ENCODE data around the gene IER5L. TPM values are rescaled to one million over a fixed set of nuclear protein-coding genes. Genes with fewer than 3 reads are reported as not detected.

IER5L gene
- total RNA-seq, 2 experiments from 2014 or later: 3.7 to 4.1 TPM

DNA sequence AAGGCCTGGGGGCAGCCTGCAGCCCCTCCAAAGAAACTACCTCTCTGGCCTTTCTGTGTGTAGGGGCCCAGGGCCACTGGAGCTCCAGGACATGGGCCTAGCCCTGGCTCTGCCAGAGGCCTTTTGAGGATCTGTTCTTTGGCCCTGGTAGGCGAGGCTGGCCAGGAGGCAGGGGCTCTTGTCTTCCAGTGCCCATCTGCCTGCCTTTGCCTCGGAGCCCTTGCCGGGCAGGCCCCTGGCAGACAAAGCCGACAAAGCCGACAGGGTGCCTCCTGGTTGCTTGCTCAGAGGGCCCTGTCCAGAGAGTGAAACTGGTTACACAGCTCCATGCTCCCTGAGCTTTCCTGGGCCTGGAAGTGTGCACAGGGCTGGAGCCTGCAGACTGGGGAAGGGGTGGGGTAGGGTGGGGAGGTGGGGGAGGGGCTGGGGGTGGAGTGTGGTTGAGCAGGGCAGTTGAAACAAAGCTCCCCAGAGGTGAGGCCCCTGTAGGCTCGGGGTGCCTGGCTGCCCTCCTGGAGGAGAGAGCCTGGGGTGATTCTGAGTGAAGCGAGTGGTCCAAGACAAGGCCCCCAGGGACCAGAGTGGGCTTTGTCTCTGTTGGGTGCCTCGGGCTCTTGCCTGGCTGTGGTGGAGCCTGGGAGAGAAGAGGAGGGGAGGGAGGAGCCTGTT is 37.5 kb downstream of the IER5L start:
- intact Hi-C loops (cut with micrococcal nuclease): no loop called here
- H3K36me3 Mint-ChIP-seq (ENCODE audit: low read depth): peaks cover 23% of the 10 kb centered on the region
- H3K9me3 Mint-ChIP-seq: no peaks in the 10 kb centered on the region
- CTCF ChIA-PET: interaction anchor here (0.6 to 7.4 kb wide), 24 partner anchors 9 to 483 kb away, joined by 3 to 131 read pairs (median 6); partner anchors contain the start of genes C9orf50 and NTMT1
- peak; percentile 40 for DNase-seq
- peaks cover 42% of the 10 kb centered on the region for H3K4me1 Mint-ChIP-seq (ENCODE audit: low read depth)
- no peaks in the 10 kb centered on the region for H3K27me3 Mint-ChIP-seq
- TF ChIP-seq, protein P1, sequence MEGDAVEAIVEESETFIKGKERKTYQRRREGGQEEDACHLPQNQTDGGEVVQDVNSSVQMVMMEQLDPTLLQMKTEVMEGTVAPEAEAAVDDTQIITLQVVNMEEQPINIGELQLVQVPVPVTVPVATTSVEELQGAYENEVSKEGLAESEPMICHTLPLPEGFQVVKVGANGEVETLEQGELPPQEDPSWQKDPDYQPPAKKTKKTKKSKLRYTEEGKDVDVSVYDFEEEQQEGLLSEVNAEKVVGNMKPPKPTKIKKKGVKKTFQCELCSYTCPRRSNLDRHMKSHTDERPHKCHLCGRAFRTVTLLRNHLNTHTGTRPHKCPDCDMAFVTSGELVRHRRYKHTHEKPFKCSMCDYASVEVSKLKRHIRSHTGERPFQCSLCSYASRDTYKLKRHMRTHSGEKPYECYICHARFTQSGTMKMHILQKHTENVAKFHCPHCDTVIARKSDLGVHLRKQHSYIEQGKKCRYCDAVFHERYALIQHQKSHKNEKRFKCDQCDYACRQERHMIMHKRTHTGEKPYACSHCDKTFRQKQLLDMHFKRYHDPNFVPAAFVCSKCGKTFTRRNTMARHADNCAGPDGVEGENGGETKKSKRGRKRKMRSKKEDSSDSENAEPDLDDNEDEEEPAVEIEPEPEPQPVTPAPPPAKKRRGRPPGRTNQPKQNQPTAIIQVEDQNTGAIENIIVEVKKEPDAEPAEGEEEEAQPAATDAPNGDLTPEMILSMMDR (IDR thresholded peaks at IDR 0.05): no peak
- peak overlapping the region; percentile 80 for H3K4me3 Mint-ChIP-seq
- peak overlapping the region; percentile 93 for H3K27ac Mint-ChIP-seq
- peak; percentile 28 for ATAC-seq
- POLR2A ChIA-PET: interaction anchor here (0.6 to 2.5 kb wide), 11 partner anchors 11 to 484 kb away, joined by 3 to 9 read pairs (median 3); no protein-coding TSS in a partner anchor

DNA sequence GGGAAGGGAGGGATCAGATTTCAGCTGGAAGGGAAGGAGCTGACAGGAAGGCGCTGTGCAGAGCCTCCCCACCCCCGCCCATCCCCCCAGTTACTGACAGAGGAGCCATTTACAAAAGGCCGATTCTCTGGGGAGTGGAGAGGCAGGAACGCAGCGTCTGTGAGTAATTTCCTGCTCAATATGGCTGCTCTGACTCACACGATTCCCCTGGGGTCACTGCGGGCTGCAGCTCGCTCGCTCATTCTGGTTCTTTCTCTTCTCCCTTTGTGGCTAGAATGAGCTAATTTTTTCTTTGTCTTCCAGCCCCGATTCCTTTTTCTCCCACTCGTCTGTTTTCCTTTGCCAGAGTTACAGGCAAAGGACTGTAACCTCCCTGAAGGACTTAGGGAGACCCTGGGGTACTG is 38.1 kb downstream of the IER5L start:
- H3K9me3 Mint-ChIP-seq: no peaks in the 10 kb centered on the region
- intact Hi-C loops (cut with micrococcal nuclease): loop anchor here (5.0 kb wide), 1 partner anchor 472 kb away; no protein-coding TSS in a partner anchor
- ChIA-PET CTCF (interaction anchor here (0.6 to 7.4 kb wide), 30 partner anchors 9 to 484 kb away, joined by 3 to 131 read pairs (median 4); partner anchors contain the start of genes C9orf50, IER5L and NTMT1), POLR2A (interaction anchor here (0.9 to 2.5 kb wide), 10 partner anchors 22 to 485 kb away, joined by 3 to 9 read pairs (median 3); no protein-coding TSS in a partner anchor)
- H3K4me1 Mint-ChIP-seq (ENCODE audit: low read depth): peaks cover 42% of the 10 kb centered on the region
- TF ChIP-seq, protein P1 (IDR thresholded peaks at IDR 0.05): no peak
- peak; percentile 91 for ATAC-seq
- peak; percentile 92 for DNase-seq
- peaks cover 23% of the 10 kb centered on the region for H3K36me3 Mint-ChIP-seq (ENCODE audit: low read depth)
- H3K27ac Mint-ChIP-seq: peak overlapping the region; percentile 93
- H3K27me3 Mint-ChIP-seq: no peaks in the 10 kb centered on the region
- peak overlapping the region; percentile 80 for H3K4me3 Mint-ChIP-seq

DNA sequence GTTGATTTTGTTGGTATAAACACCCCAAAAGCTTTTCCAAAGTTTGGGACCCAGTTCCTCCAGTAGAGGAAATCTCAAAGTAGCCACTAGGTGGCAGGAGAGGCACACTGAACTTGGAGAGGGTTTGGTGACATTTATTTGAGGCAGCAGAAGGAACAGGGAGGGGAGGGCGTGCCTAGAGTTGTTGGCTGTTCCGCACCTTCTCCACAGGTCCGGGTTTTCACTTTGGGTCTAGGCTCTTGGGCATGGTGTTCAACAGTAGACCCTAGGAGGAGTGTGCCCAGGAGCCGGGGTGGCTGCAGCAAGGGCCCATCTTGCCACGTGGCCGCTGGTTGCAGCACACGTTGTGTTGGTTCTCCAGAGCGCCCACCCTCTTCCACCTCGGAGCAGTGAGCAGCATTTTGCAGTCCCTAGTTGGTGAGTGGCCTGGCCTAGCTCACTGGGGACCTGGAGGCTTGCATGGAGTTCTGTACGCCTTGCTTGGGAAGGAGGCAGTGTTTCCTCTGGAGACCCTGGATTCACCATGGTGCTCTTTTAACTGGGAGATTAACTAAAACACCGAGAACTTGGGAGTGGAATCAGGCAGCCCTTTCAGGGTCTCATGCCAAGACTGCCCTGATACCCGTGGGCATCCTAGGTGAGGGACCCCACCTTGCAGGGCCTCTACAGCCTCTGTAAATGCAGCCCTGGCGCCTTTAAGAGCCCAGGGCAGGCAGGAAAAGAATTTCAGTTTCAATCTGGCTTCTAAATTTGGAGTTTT is 38.6 kb downstream of the IER5L start:
- TF ChIP-seq, protein P1 (IDR thresholded peaks at IDR 0.05): peak; percentile 99
- intact Hi-C loops (cut with micrococcal nuclease): loop anchor here (5.0 kb wide), 1 partner anchor 473 kb away; no protein-coding TSS in a partner anchor
- Mint-ChIP-seq H3K4me3 (peak overlapping the region; percentile 80), H3K27ac (peak overlapping the region; percentile 93), H3K4me1 (ENCODE audit: low read depth) (peaks cover 42% of the 10 kb centered on the region), H3K9me3 (no peaks in the 10 kb centered on the region), H3K27me3 (no peaks in the 10 kb centered on the region), H3K36me3 (ENCODE audit: low read depth) (peaks cover 23% of the 10 kb centered on the region)
- peak; percentile 51 for ATAC-seq
- CTCF ChIA-PET: interaction anchor here (0.6 to 7.4 kb wide), 52 partner anchors 8 to 641 kb away, joined by 3 to 131 read pairs (median 4); partner anchors contain the start of genes C9orf50, IER5L and NTMT1
- POLR2A ChIA-PET: interaction anchor here (0.7 to 2.5 kb wide), 15 partner anchors 23 to 485 kb away, joined by 3 to 9 read pairs (median 4); partner anchors contain the start of gene PTPA
- peak; percentile 86 for DNase-seq

DNA sequence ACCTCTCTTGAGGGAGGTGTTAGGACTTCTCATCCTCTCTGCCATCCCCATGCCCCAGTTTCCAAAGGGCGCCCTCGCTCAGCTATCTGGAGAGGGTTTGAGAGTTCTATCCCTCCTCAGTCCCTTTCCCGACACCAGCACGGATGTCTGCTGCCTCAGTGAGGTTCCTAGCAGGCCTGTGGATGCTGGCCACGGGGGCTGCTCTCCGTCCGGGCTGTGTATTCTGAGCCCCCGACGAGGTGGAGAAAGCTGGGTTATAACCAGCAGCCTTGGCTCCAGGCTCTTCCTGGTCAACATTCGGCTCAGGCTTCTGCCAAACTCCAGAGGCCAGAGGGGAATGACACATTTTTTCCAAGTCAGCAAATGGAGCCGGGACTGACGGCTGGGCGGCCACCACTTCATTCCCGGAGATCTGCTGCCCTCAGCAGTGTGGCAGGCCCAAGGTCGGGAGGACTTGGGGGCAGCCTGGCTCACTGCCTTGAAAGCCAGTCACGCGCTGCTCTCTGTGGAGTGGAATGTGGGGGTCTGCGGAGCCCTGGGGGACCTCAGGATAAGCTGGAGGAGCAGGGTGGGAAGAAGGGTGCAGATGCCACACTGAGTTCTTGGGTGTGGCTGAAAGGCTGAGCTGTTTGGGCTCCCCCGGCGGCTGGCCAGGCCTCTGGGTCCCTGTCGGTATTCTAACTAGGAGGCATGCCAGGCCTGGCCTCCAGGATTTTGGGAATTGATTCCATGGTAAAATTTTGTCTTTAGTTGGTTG is 39.4 kb downstream of the IER5L start:
- TF ChIP-seq, protein P1 (IDR thresholded peaks at IDR 0.05): no peak
- H3K4me3 Mint-ChIP-seq: peak overlapping the region; percentile 80
- peaks cover 21% of the 10 kb centered on the region for H3K36me3 Mint-ChIP-seq (ENCODE audit: low read depth)
- ChIA-PET CTCF (interaction anchor here (0.6 to 7.4 kb wide), 42 partner anchors 8 to 642 kb away, joined by 3 to 131 read pairs (median 4); partner anchors contain the start of genes C9orf50 and NTMT1), POLR2A (interaction anchor here (0.7 to 2.5 kb wide), 7 partner anchors 27 to 486 kb away, joined by 3 to 9 read pairs (median 4); partner anchors contain the start of gene PTPA)
- peaks cover 37% of the 10 kb centered on the region for H3K4me1 Mint-ChIP-seq (ENCODE audit: low read depth)
- peak; percentile 3 for ATAC-seq
- H3K9me3 Mint-ChIP-seq: no peaks in the 10 kb centered on the region
- DNase-seq: no peak
- H3K27me3 Mint-ChIP-seq: no peaks in the 10 kb centered on the region
- intact Hi-C loops (cut with micrococcal nuclease): loop anchor here (5.0 kb wide), 1 partner anchor 474 kb away; no protein-coding TSS in a partner anchor
- H3K27ac Mint-ChIP-seq: peak overlapping the region; percentile 93

Measured in activated CD8-positive, alpha-beta T cell treated with anti-CD3 and anti-CD28 coated beads for 36 hours (primary cell).